GM15510 (cell line): ENCODE measurements around the gene RNU6-9.

Experiments used
- POLR2A ChIP-seq: IDR thresholded peaks from 3 replicates; pipeline ENCODE4 v1.6.1; 2011; ENCODE audit warnings: borderline replicate concordance; ENCODE audit not compliant: insufficient read length; ENCODE audit errors: extremely low read depth

The RNU6-9 gene

GRCh38 chr19:901216-902092, 8.2 kb downstream of the RNU6-9 start:
- TF ChIP-seq POLR2A: no peak

- no peak for TF ChIP-seq POLR2A
These were observed 8.7 kb downstream of the RNU6-9 start for GRCh38 chr19:902093-902370.

- TF ChIP-seq POLR2A: no peak
These were observed 9.4 kb downstream of the RNU6-9 start for GRCh38 chr19:902446-903226.

GRCh38 chr19:903266-903797, 10.0 kb downstream of the RNU6-9 start:
- TF ChIP-seq POLR2A: no peak

- no peak for TF ChIP-seq POLR2A
These were observed 11.3 kb downstream of the RNU6-9 start for GRCh38 chr19:904545-904944.

GRCh38 chr19:906480-906879, 13.2 kb downstream of the RNU6-9 start:
- TF ChIP-seq POLR2A: no peak

- no peak for TF ChIP-seq POLR2A
These were observed 14.0 kb downstream of the RNU6-9 start for GRCh38 chr19:907183-907853.

GRCh38 chr19:911197-912033, 18.1 kb downstream of the RNU6-9 start:
- no peak for TF ChIP-seq POLR2A

- TF ChIP-seq POLR2A: no peak
These were observed 19.1 kb downstream of the RNU6-9 start for GRCh38 chr19:912181-913079.

- peak; percentile 89 for TF ChIP-seq POLR2A
These were observed 19.9 kb downstream of the RNU6-9 start, which contains the start of gene R3HDM4 for GRCh38 chr19:913080-913748. Gene R3HDM4, minus strand, starts transcription at chr19:913219. Its CDS starts 62 bp downstream, at chr19:913157.

GRCh38 chr19:916645-917322, 23.5 kb downstream of the RNU6-9 start:
- TF ChIP-seq POLR2A: no peak
